Naive thymus-derived CD4-positive, alpha-beta T cell (primary cell): ENCODE results near the gene AREL1. TPM values are rescaled to one million over a fixed set of nuclear protein-coding genes. Genes with fewer than 3 reads are reported as not detected.

Source experiments
- polyA plus RNA-seq, 2 donors: library from polyadenylated mRNA; unstranded; fragments of 300-500 nt; fragmentation: Illumina TruSeq; gene quantifications; one replicate each; pipeline ENCODE4 v1.2.3, GENCODE V29; 2021
- total RNA-seq, 6 experiments: library from RNA in 5 of 6; stranded (reverse) in 5 of 6; gene quantifications; 1 replicate in 5 of 6; 2 replicates in 1 of 6; pipeline ENCODE4 v1.2.3 and lab custom pipeline; 2021 to 2026

AREL1 gene
- total and polyA plus RNA-seq, 7 experiments from 2014 or later = 16.1 to 52.0 (median 42.7) TPM

Other genes with a start within 250 kb of the AREL1 start
- gene NPC2, start 219.8 kb downstream of the AREL1 start, total RNA-seq = 100 to 1,000 TPM in 1 of 5 experiments, 10 to 100 TPM in 4; 37.9 to 108 (median 56.3) TPM
- gene NPC2, start 219.8 kb downstream of the AREL1 start, polyA plus RNA-seq = 10 to 100 TPM; 66.9 to 71.3 TPM
- gene ISCA2, start 219.3 kb downstream of the AREL1 start, total RNA-seq = 10 to 100 TPM; 13.9 to 39.5 (median 25.2) TPM
- gene ISCA2, start 219.3 kb downstream of the AREL1 start, polyA plus RNA-seq = 100 to 1,000 TPM in 1 of 2 donors, 10 to 100 TPM in 1; 69.2 to 106 TPM
- 1 to 10 TPM in 1 of 5 experiments, under 1 TPM in 4; 0.17 to 1.1 (median 0.58) TPM for gene LTBP2, start 100.8 kb downstream of the AREL1 start, total RNA-seq
- gene LTBP2, start 100.8 kb downstream of the AREL1 start, polyA plus RNA-seq = under 1 TPM; 0.07 to 0.22 TPM
- gene FCF1, start 64 bp upstream of the AREL1 start, total RNA-seq = 10 to 100 TPM; 36.5 to 66.6 (median 60.8) TPM
- 10 to 100 TPM; 34.6 to 35.5 TPM for gene FCF1, start 64 bp upstream of the AREL1 start, polyA plus RNA-seq
- gene YLPM1, start 50.2 kb upstream of the AREL1 start, total RNA-seq = 100 to 1,000 TPM in 3 of 5 experiments, 10 to 100 TPM in 2; 84.7 to 119 (median 109) TPM
- gene YLPM1, start 50.2 kb upstream of the AREL1 start, polyA plus RNA-seq = 10 to 100 TPM; 13.5 to 26.8 TPM
- under 1 TPM in 2 of 5 experiments, not detected in 3; 0.13 to 0.54 TPM for gene PROX2, start 163.1 kb upstream of the AREL1 start, total RNA-seq
- under 1 TPM; 0.05 to 0.06 TPM for gene PROX2, start 163.1 kb upstream of the AREL1 start, polyA plus RNA-seq
- gene DLST, start 168.8 kb upstream of the AREL1 start, total RNA-seq = 100 to 1,000 TPM in 2 of 5 experiments, 10 to 100 TPM in 3; 90.0 to 132 (median 96.5) TPM
- gene DLST, start 168.8 kb upstream of the AREL1 start, polyA plus RNA-seq = 1 to 10 TPM; 8.9 to 9.2 TPM
- 10 to 100 TPM in 2 of 5 experiments, 1 to 10 TPM in 3; 3.0 to 12.8 (median 6.3) TPM for gene RPS6KL1, start 210.2 kb upstream of the AREL1 start, total RNA-seq
- 1 to 10 TPM; 2.0 to 4.0 TPM for gene RPS6KL1, start 210.2 kb upstream of the AREL1 start, polyA plus RNA-seq
- under 1 TPM in 2 of 5 experiments, not detected in 3; 0.22 to 0.37 TPM for gene PGF, start 242.5 kb upstream of the AREL1 start, total RNA-seq
- gene PGF, start 242.5 kb upstream of the AREL1 start, polyA plus RNA-seq = under 1 TPM in 1 of 2 donors, not detected in 1; 0.17 TPM